ENCODE measurements around the gene CASP7. TPM values are rescaled to one million over a fixed set of nuclear protein-coding genes. Genes with fewer than 3 reads are reported as not detected.

Gene CASP7
- polyA plus RNA-seq, 1 donor from 2014 or later, result 0.77 TPM

DNA sequence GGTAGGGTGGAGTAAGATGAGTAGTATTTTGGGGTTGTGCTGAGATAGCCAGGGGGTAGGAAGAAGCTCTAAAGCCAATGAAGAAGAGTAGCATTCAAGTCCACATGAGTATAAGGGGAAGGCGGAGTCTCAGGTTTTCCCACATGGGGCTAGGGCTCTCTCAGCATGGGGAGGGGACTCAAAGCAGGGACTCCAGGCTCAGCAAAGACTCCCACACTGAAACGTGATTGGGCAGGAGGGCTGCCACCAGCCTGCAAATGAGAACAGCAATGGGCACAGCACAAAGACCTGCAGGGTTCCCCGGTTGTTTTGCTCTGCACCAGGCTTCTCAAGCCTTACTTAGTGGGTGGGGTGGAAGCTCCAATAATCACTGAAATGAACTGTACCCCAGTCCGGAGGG is 14.4 kb upstream of the CASP7 start:
- Histone ChIP-seq H4K20me1 (ENCODE audit: insufficient read depth) (no peaks in the 10 kb centered on the region), H3K27me3 (ENCODE audit: insufficient read depth, low read depth, low read length) (no peaks in the 10 kb centered on the region), H3K4me3 (ENCODE audit: low read length) (no peak overlapping the region), H3K9me2 (ENCODE audit: insufficient read depth, low read length) (no peaks in the 10 kb centered on the region), H3K27ac (ENCODE audit: low read length) (no peak overlapping the region), H3F3A (ENCODE audit: insufficient read depth, low read length, poor library complexity, severe bottlenecking) (no peaks in the 10 kb centered on the region), H3K9ac (ENCODE audit: low read length) (no peak overlapping the region), H3K36me3 (ENCODE audit: insufficient read depth, low read length) (no peaks in the 10 kb centered on the region), H2AFZ (ENCODE audit: low read depth, low read length) (no peak overlapping the region), H3K79me2 (replicated peaks; ENCODE audit: insufficient read depth, low read length) (no peaks in the 10 kb centered on the region), H3K4me2 (ENCODE audit: low read length) (no peak overlapping the region), H3K9me3 (ENCODE audit: low read length) (no peaks in the 10 kb centered on the region)
- TF ChIP-seq SMC3 (conservative IDR thresholded peaks at IDR 0.05; ENCODE audit: poor library complexity) (no peak), POLR2AphosphoS5 (IDR thresholded peaks at IDR 0.05) (no peak), EZH2 (IDR thresholded peaks at IDR 0.05; ENCODE audit: borderline replicate concordance, insufficient read depth, low read length, poor library complexity, severe bottlenecking) (no peak), TAF1 (IDR thresholded peaks at IDR 0.05; ENCODE audit: low read depth) (no peak), RAD21 (conservative IDR thresholded peaks at IDR 0.05) (no peak), EP300 (conservative IDR thresholded peaks at IDR 0.05; ENCODE audit: poor library complexity, severe bottlenecking) (no peak), MXI1 (conservative IDR thresholded peaks at IDR 0.05; ENCODE audit: poor library complexity, severe bottlenecking) (no peak)
- TF ChIP-seq, protein P1, sequence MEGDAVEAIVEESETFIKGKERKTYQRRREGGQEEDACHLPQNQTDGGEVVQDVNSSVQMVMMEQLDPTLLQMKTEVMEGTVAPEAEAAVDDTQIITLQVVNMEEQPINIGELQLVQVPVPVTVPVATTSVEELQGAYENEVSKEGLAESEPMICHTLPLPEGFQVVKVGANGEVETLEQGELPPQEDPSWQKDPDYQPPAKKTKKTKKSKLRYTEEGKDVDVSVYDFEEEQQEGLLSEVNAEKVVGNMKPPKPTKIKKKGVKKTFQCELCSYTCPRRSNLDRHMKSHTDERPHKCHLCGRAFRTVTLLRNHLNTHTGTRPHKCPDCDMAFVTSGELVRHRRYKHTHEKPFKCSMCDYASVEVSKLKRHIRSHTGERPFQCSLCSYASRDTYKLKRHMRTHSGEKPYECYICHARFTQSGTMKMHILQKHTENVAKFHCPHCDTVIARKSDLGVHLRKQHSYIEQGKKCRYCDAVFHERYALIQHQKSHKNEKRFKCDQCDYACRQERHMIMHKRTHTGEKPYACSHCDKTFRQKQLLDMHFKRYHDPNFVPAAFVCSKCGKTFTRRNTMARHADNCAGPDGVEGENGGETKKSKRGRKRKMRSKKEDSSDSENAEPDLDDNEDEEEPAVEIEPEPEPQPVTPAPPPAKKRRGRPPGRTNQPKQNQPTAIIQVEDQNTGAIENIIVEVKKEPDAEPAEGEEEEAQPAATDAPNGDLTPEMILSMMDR (IDR thresholded peaks at IDR 0.05; ENCODE audit: poor library complexity, severe bottlenecking), result no peak
- TF ChIP-seq, protein P2, sequence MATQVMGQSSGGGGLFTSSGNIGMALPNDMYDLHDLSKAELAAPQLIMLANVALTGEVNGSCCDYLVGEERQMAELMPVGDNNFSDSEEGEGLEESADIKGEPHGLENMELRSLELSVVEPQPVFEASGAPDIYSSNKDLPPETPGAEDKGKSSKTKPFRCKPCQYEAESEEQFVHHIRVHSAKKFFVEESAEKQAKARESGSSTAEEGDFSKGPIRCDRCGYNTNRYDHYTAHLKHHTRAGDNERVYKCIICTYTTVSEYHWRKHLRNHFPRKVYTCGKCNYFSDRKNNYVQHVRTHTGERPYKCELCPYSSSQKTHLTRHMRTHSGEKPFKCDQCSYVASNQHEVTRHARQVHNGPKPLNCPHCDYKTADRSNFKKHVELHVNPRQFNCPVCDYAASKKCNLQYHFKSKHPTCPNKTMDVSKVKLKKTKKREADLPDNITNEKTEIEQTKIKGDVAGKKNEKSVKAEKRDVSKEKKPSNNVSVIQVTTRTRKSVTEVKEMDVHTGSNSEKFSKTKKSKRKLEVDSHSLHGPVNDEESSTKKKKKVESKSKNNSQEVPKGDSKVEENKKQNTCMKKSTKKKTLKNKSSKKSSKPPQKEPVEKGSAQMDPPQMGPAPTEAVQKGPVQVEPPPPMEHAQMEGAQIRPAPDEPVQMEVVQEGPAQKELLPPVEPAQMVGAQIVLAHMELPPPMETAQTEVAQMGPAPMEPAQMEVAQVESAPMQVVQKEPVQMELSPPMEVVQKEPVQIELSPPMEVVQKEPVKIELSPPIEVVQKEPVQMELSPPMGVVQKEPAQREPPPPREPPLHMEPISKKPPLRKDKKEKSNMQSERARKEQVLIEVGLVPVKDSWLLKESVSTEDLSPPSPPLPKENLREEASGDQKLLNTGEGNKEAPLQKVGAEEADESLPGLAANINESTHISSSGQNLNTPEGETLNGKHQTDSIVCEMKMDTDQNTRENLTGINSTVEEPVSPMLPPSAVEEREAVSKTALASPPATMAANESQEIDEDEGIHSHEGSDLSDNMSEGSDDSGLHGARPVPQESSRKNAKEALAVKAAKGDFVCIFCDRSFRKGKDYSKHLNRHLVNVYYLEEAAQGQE (IDR thresholded peaks at IDR 0.05; ENCODE audit: borderline replicate concordance), result no peak

DNA sequence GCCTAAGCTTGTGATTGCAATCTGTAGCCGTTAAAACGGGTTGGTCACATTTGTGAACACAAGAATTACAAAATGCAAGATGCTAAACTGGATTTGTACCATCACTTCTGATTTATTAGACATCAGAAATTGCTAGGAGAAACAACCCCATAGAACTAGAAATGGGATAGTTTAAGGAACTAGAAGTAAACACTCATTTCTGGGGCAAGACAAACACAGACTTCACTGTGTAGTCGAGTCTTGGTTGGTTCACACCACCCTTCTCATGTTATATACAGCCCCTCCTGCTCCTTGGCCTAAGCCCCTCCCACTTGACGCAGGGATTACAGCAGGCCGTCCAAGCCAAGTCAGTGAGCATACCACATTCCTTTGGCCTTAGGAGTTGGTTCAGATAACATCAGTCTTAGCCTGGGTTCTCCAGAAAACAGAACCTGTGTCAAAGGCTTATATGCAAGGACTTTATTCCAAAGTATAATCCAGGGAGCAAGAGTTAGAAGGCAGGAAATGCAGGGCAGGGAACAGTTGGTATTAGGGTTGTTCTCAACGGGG is 13.8 kb upstream of the CASP7 start:
- no peak for TF ChIP-seq EP300 (conservative IDR thresholded peaks at IDR 0.05; ENCODE audit: poor library complexity, severe bottlenecking)
- no peak for TF ChIP-seq SMC3 (conservative IDR thresholded peaks at IDR 0.05; ENCODE audit: poor library complexity)
- TF ChIP-seq MXI1 (conservative IDR thresholded peaks at IDR 0.05; ENCODE audit: poor library complexity, severe bottlenecking), result no peak
- TF ChIP-seq, protein P2 (IDR thresholded peaks at IDR 0.05; ENCODE audit: borderline replicate concordance), result no peak
- no peak for TF ChIP-seq POLR2AphosphoS5 (IDR thresholded peaks at IDR 0.05)
- TF ChIP-seq RAD21 (conservative IDR thresholded peaks at IDR 0.05), result no peak
- Histone ChIP-seq H4K20me1 (ENCODE audit: insufficient read depth) (no peaks in the 10 kb centered on the region), H3K27ac (ENCODE audit: low read length) (no peak overlapping the region), H3K4me3 (ENCODE audit: low read length) (no peak overlapping the region), H3K79me2 (replicated peaks; ENCODE audit: insufficient read depth, low read length) (no peaks in the 10 kb centered on the region), H3K4me2 (ENCODE audit: low read length) (no peak overlapping the region), H3F3A (ENCODE audit: insufficient read depth, low read length, poor library complexity, severe bottlenecking) (no peaks in the 10 kb centered on the region), H2AFZ (ENCODE audit: low read depth, low read length) (no peak overlapping the region), H3K27me3 (ENCODE audit: insufficient read depth, low read depth, low read length) (no peaks in the 10 kb centered on the region), H3K9me2 (ENCODE audit: insufficient read depth, low read length) (no peaks in the 10 kb centered on the region), H3K36me3 (ENCODE audit: insufficient read depth, low read length) (no peaks in the 10 kb centered on the region), H3K9ac (ENCODE audit: low read length) (no peak overlapping the region), H3K9me3 (ENCODE audit: low read length) (no peaks in the 10 kb centered on the region)
